ENCODE results near the gene HSF4.

Gene HSF4

DNA sequence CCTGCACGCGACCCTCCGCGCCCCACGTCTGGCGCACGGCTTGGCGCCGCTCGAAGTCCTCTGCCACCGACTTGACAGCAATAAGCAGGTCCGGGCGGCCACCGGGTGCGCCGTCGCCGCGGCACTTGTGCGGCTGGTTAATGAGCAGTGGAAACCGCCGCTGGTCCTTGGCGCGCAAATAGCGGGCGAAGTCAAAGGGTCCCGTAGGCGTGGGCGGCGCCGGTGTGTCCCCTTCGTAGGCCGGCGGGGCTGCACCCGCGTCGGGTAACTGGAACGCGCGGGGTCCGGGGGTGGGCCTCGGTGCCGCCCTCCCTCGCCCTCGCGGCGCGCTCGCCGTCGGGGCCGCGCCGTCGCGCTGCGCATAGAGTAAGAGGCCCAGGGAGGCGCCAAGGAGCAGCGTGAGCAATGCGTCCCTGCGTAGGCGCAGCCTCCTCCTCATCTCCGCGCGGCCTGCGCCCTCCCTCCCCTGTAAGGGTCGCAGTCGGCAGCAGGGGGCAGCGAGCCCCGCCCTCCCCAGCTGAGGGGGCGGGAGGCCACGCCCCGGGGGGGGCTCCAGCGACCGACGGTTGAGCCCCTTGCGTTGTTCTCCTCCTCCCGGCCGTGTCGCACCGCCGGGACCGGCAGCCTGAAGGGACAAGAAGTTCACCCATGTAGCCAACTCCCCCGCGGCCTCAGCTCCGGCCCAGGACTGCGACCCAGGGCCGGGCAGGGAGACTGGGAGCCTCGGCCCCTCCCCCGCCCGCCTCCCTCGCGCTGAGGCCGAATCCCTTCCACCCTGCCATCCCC is 14.3 kb upstream of the HSF4 start:
- DNase-seq (ENCODE audit: low read depth) = no peak

DNA sequence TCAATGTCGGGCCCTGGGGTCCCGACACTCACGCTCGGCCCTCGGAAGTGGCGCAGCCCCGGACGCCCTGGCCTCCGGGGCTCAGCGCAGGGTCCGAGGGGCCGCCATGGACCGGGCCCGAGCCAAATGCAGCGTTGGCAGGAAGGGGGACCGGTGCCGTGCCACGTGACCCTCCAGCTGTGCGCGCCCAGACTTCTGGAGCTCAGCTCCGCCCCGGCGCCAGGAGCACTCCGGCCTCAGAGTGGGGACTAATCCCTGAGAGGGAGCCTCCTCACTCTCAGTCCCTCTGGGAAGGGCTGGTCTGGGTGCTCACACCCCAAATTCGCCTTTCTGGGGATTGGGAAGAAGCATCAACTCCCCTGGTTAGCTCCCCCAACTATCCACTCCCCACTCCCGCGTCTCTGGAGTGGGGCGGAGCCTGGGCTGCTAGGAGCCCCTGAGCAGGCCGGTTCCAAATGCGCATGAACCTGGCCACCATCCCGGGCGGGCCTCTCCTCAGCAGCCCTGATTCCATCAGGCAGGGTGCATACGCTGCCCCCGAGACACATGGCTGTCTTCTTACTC is 13.6 kb upstream of the HSF4 start, which contains the start of gene B3GNT9:
Gene B3GNT9 (minus strand): TSS at position 166 of the 564 bp plus-strand sequence. CDS start 513 bp downstream, outside the sequence.
- no peak for DNase-seq (ENCODE audit: low read depth)

DNA sequence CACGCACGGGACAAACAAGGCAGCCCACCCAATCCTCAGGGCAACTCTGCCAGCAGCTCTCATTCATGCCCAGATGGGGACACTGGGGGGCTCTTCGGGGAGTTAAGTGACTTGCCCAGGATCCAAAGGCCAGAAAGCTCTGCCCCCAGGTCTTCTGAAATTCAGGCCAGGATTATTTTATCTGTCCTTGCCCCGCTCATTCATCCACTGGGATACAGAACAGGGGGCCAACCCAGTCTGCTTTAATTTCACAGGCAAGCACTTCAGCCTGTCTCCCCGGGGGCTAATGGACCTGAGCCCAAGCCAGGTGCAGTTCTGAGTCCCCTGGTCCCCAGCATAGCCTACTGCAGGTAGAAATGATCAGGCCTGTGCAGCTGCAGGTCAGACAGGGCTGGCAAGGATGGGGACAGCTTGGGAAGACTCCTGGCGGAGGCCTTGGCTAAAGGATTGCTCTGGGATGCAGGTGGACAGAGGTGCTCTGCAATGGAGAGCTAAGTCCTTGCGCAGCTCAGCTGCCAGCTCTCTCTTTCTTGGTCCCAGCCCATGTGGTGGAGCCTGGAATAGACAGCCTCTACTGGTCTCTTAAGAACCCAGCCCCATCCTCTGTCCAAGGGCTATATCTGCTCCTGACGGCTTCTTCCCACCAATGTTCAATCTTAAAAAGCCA is 13.0 kb upstream of the HSF4 start:
- no peak for DNase-seq (ENCODE audit: low read depth)

DNA sequence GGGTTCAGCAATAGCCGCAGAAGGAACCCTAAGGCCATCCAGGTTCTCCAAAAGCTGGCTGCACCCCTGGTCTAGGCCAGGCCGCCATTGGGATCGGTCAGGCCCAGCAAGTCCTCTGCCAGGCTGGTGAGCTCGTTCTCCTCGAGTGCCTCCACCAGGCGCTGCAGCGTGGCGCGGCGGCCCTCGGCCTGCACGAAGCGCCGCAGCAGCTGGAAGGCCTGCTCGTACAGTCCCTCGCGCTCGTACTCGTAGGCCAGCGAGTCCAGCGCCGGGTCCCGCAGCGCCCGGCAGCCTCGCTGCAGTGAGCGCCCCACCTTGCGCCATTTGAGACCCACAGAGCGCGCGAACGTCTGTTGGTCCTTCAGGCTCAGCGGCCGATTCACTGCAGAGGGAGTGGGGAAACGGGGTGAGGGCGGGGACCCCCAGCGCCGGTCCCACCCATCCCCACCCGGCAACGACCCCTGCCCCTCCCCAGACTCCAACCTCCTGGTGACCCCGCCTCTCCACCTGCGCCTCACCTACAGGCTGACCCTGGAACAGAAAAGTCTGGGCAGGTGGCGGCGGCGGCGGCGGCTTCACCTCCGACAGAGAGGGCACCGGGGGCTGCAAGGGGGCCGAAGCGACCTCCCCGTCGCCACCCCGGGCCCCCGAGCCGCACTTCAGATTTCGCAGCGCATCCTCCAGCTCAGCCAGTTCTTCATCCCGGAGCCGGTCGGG is 9.8 kb upstream of the HSF4 start:
- DNase-seq (ENCODE audit: low read depth) = no peak

DNA sequence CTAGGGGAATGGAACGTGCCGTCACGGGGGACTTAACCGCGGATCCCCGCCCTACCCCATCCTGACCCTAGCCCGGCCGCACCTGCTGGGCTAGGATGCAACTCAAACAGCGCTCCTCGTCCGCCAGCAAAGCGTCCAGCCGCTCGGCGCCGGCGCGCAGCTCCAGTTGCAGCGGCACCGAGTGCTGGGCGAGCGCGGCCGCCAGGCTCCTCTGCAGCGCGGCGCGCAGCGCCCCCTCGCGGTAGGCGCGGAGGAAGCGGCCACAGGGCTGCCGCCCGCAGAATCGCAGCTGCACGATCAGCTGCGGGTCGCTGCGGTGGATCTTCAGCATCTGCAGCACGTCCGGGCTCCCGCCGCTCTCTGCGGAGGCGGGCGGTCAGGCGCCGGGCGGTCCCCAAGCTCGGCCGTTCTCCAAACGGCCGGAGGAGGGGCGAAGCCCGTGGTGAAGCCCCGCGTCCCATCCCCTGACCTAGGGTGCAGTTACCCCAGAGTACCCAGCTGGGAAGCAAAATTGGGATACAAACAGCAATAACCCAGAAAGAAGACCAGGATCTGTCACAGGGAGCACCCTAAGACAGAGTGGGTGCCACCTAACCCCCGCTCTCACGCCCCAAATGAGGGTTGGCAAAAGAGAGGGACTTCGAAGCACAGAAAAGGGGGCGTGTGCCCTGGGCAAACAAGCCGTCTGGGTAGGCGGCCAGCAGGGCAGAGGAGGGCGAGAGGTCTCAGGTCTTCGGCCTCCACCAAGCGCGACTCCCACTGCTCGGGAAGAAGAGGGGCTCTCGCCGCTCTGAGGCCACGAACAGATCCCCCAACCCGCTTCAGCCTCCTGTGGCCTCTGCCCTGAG is 9.0 kb upstream of the HSF4 start:
- peak; percentile 55 for DNase-seq (ENCODE audit: low read depth)

DNA sequence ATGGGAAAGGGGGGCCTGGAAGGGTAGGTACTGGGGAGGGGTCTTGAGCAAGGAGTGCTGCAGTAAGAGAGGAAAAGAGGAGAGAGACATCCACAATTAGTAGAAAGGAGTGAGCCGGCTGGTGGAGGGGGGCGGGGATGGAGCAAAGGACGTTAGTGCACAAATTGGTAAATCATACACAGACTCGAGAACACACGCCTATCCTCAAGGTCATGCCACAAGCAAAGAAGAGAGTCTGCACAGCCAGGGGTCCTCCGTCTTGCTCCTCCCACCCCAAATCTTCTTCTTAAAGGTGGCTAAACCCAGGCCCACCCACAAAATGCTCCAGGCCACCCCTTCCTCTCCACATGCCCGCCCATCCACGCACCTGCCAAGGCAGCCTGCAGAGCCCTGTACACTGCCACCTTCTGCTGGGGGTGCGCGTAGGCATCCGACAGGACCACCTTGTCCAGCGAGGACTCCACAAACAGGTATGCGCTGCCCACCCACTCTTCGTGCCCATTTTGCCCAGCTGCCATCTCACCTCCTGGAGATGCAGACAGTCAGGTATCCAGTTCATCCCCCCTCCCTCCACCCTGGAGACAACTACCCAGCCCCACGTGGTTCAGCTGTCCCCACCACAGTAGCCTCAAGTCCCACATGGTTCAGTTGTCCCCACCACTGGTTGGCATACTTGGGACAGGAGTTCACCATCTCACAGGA is 8.3 kb upstream of the HSF4 start:
- no peak for DNase-seq (ENCODE audit: low read depth)

DNA sequence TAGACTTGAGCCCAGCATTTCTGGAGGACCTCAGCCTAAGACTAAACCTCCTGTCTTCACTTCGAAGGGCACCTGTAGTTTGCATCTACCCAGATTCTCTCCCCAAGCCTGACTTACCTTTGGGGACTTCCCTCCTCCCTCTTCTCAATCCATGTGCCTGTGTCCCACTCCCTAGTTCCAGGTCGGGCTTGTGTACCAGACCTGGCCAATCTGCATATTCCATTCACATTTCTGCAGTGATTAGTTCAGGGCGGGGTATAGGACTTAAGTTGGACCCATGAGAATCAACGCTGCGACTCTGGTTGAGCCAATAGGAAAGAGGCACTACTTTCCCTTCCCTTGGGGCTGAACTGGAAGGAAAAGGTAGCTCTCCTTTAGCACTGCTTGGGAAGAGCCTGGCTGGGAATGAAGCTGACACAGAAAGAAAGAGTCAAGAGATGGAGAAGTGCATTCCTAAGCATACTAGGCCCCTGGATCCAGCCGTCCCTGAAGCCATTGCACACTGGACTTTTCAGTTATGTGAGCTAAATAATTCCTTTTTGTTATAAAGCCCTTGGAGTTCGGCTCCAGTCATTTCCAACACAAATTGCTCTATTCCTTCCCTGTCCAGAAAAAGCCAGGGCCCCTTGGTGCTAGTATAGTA is 7.3 kb upstream of the HSF4 start:
- no peak for DNase-seq (ENCODE audit: low read depth)

DNA sequence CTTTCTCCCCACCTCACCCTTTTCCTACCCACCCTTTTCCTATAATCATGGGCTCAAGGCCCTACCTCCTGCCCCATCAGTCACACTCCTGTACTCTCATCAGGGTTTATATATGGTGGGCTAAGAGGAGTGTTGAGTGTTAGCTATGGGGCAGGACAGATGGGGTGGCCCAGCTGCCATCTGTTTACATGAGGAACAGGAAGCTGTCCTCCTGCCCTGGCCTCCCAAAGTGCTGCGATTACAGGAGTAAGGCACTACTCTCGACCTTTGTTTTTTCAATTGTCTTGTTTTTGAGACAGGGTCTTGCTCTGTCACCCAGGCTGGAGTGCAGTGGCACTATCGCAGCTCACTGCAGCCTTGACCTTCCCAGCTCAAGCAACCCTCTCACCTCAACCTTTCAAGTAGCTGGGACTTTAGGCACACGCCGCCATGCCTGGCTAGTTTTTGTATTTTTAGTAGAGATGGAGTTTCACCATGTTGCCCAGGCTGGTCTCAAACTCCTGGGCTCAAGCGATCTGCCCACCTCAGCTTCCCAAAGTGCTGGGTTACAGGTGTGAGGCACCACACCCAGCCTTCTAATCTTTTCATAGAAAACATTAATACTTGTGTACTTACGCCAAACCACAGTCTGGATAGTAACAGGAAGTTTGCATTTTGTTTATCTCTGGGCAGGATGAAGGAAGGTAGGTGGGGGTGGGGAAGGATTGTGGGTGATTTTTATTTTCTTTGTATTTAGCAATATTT is 6.5 kb upstream of the HSF4 start:
- no peak for DNase-seq (ENCODE audit: low read depth)

DNA sequence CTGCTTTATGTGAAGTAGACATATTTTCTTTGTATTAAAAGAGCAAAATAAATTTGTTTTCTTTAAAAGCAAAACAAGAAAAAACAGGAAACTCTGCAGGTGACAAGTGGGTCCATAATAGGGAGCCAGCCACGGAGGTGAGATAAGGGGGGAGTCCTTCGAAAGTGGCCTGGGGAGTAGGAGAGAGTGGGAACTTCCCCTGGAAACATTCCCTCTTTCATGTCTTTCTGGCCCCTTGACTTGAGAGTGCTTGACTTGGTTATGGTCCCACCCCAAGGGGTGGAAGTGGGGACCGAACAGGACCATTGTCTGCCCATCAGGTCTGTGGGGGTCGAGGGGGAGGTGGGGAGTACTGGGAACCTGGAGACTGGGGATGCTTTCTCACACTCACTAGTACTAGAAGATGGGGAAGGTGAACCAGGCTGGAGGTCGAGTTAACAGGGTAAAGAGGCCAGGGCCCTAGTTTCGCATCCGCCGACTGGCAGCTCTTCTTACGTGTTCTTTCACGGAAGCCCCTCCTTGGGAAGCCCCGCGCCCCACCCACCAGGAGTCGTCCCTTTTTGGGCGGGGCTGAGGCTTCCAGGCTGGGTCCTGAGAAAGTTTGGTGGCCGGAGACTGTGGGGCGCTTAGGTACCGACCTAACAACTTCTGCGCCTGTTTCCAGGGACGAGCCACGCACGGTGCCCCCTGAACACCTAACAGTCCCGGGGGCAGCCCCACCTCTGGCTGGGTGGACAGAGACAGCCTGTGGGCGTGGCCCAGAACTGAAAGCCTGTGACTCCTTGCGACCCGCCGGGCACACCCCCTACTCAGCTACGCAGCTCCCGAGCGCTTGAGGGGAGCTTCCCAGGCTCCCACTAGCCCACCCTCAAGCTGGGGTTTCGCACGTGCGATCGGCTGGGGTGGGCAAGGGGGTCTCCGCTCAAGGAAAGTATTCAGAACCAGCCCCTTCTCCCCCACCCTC is 5.6 kb upstream of the HSF4 start:
- DNase-seq (ENCODE audit: low read depth) = peak; percentile 51

DNA sequence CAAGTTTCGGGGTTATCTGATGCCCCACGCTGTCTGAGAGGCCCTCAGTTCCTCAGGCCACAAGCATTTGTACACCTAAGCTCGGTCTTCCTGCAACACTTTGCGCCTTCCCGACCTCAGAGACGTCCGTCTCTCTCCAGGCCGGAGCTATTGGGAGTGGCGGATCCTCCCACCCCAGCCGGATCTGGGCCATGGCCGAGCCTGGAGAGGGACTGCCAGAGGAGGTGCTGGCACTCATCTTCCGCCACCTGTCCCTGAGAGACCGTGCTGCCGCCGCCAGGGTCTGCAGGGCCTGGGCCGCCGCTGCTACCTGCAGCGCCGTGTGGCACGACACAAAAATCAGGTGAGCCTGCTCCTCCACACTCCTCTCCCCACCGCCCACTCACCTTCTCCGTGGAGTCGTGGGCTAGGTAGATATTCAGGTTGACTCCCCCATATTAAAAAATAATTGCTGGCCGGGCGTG is 2.9 kb upstream of the HSF4 start:
- DNase-seq (ENCODE audit: low read depth) = no peak

DNA sequence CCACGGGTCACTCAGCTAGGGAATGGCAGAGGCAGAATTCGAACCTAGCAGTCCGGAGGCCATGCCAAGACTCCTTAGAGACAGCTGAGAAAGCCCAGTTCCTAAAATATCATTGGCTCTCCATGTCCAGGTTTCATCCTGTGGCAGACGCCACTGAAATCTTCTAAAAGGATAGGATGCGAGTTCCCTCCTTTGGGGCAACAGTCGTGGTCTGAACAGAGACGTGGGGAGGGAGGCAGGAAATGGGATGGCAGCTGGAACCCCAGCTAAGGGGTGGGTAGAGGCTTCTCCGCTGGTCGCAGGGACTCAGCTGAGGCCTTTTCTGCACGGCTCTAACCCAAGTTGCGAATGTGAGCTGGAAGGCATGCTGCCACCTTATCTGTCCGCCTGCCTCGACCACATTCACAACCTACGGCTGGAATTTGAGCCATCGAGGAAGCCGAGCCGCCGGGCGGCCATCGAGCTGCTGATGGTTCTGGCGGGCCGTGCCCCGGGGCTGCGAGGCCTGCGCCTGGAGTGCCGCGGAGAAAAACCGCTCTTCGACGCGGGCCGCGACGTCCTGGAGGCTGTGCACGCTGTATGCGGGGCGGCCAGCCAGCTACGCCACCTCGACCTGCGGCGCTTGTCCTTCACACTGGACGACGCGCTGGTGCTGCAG is 1.9 kb upstream of the HSF4 start:
- DNase-seq (ENCODE audit: low read depth) = no peak

DNA sequence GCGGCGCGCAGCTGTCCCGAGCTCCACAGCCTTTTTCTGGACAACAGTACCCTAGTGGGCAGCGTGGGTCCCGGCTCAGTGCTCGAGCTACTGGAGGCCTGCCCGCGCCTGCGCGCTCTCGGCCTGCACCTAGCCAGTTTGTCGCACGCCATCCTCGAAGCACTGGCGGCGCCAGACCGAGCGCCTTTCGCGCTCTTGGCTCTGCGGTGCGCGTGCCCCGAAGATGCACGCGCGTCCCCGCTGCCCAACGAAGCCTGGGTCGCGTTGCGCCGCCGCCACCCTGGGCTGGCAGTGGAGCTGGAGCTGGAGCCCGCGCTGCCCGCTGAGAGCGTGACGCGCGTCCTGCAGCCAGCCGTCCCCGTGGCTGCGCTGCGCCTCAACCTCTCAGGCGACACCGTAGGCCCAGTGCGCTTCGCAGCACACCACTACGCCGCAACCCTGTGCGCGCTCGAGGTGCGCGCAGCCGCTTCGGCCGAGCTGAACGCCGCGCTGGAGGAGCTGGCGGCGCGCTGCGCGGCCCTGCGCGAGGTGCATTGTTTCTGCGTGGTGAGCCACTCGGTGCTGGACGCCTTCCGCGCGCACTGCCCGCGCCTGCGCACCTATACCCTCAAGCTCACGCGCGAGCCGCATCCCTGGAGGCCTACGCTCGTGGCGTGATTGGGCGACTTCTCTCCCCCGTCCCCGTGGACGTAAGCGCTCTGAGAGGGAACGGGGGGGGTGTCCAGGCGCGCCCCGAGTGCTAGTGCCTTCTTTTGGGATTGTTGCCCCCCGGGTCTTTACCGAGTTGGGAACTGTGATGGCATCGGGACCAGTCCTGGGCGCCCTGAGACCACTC is 1.2 kb upstream of the HSF4 start:
- no peak for DNase-seq (ENCODE audit: low read depth)

DNA sequence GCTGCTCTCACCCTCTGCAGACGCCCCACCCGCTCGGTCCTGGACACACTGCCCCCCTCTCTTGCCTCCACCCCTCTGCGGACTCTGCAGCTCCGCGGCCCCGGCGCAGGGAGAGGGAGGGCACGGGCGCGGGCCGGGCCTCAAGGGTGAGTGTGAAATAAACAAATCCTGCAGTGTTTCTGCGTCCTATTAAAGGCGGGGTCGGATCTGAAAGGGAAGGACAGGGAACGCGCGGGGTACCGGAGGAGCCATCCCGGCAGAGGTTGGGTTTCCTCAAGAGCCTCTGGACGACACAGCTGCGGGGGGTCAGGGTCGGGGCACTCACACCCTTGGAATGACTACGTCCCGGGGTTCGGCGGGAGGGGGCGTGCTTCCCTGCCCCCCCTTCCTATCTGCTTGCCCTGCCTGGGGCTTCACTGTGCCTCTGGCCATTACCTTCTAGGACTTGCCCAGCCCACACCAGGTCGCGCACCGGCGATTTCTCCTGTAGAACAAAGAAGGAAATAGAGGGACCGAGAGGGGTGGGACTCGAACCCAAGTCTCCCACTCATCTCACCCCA is 466 bp upstream of the HSF4 start:
- no peak for DNase-seq (ENCODE audit: low read depth)

DNA sequence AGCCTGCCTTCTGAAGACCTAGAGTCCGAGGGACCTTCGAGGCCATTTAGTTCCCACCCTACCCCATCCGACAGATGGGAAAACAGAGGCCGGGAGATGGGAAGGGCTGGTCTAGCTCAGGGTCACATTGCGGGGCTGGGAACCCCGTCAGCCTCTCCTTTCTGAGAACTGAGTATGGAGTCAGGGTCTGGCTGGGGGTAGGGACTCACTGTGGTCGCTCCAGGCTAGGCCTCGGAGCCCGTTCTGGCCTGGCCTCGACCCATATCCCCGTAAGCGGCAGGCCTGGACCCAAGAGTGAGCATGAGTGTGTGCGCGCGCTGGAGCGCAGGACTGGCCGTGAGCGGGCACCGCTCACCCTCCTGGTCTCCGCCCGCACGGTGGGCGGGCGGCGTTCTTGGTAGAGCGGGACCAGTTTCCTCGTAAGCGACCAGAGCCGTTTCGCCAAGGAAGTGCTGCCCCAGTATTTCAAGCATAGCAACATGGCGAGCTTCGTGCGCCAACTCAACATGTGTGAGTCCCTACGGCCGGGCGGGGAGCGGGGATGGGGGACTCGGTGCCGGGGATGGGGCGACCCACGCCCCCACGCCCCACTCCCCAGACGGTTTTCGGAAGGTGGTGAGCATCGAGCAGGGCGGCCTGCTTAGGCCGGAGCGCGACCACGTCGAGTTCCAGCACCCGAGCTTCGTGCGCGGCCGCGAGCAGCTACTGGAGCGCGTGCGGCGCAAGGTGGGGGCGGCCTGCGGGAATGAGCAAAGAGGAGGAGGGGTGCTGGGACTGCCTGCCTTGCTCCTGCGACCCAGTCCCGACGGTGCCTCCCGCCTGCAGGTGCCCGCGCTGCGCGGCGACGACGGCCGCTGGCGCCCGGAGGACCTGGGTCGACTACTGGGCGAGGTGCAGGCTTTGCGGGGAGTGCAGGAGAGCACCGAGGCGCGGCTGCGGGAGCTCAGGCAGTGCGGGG is 855 bp downstream of the HSF4 start:
- no peak for DNase-seq (ENCODE audit: low read depth)

DNA sequence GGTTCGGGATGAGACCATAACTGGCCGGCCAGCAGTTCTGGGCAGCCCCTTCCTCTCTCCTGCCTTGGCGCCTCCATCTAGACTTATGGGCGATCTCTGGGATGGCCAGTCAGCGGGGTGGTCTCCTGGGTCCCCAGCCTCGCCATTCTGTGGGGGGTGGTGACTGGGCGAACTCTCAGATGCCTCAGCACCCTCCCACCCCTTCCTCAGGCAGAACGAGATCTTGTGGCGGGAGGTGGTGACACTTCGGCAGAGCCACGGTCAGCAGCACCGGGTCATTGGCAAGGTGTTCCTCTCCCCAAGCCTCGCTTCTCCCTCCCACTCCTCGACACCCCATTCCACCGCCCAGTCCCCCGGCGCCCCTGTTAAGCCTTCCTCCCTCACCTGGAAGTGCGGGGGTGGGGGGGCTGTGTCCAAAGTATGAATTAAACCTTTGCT is 1.6 kb downstream of the HSF4 start:
- no peak for DNase-seq (ENCODE audit: low read depth)
